A549 (cell line): Measurements from ENCODE around the gene CHPT1.

ENCODE experiments used
- CEBPB ChIP-seq, 2 experiments: fragments of >200 bp in 1 of 2; sonication (Bioruptor Twin) in 1 of 2; formaldehyde crosslinking in 1 of 2; IDR thresholded peaks; 2 replicates each; pipeline ENCODE4 v1.6.1; 2012 to 2016
- CTCF ChIP-seq: fragments of >200 bp; sonication (Bioruptor Twin); formaldehyde crosslinking; IDR thresholded peaks from 3 replicates; pipeline ENCODE4 v1.5.1; 2016
- E2F6 ChIP-seq: IDR thresholded peaks from 2 replicates; pipeline ENCODE4 v1.6.1; 2012; ENCODE audit warnings: low read depth, borderline replicate concordance
- FOSB ChIP-seq: fragments of 250-450 bp; sonication (Bioruptor Pico); IDR thresholded peaks from 2 replicates; pipeline ENCODE4 v1.5.0; 2020; ENCODE audit warnings: mild to moderate bottlenecking, moderate library complexity
- FOXS1 ChIP-seq: fragments of 250-450 bp; sonication (Bioruptor Pico); IDR thresholded peaks from 2 replicates; pipeline ENCODE4 v1.5.0; 2020; ENCODE audit warnings: mild to moderate bottlenecking, moderate library complexity
- HOXA7 ChIP-seq: fragments of 250-450 bp; sonication (Bioruptor Pico); IDR thresholded peaks from 2 replicates; pipeline ENCODE4 v1.5.0; 2020; ENCODE audit warnings: mild to moderate bottlenecking, moderate library complexity
- MAX ChIP-seq: IDR thresholded peaks from 2 replicates; pipeline ENCODE4 v1.6.1; 2012
- MYC ChIP-seq: IDR thresholded peaks from 2 replicates; pipeline ENCODE4 v1.6.1; 2012; ENCODE audit warnings: mild to moderate bottlenecking, inconsistent platforms, low read length, improper control_type of control experiment, borderline replicate concordance
- POLR2A ChIP-seq: IDR thresholded peaks from 2 replicates; pipeline ENCODE4 v1.6.1; 2012; ENCODE audit warnings: mild to moderate bottlenecking, low read length
- POLR2AphosphoS2 ChIP-seq: conservative IDR thresholded peaks from 2 replicates; pipeline ENCODE4 v1.6.1; 2012; ENCODE audit warnings: low read length, improper control_type of control experiment, inconsistent platforms
- RFX5 ChIP-seq: fragments of 450-650 bp; IDR thresholded peaks from 2 replicates; pipeline ENCODE4 v1.7.1; 2014; ENCODE audit warnings: antibody characterized with exemption, mild to moderate bottlenecking, moderate library complexity
- SMC3 ChIP-seq: fragments of >200 bp; sonication (Bioruptor Twin); formaldehyde crosslinking; IDR thresholded peaks from 3 replicates; pipeline ENCODE4 v1.6.1; 2018; ENCODE audit warnings: inconsistent platforms

GRCh38 chr12:101680240-101680639, 17.2 kb upstream of the CHPT1 start:
- TF ChIP-seq CTCF (no peak), MYC (no peak), E2F6 (no peak), CEBPB (IDR thresholded peaks at IDR 0.05) (no peak), MAX (no peak), FOSB (CRISPR knock-in tag) (no peak), HOXA7 (no peak), SMC3 (no peak), FOXS1 (CRISPR knock-in tag) (no peak), POLR2AphosphoS2 (no peak), RFX5 (no peak), POLR2A (no peak)
